Measurements from ENCODE around the gene HTRA3. TPM values are rescaled to one million over a fixed set of nuclear protein-coding genes. Genes with fewer than 3 reads are reported as not detected.

Gene HTRA3
- total RNA-seq, 4 donors from 2014 or later, result 56.1 to 82.2 (median 67.2) TPM

DNA sequence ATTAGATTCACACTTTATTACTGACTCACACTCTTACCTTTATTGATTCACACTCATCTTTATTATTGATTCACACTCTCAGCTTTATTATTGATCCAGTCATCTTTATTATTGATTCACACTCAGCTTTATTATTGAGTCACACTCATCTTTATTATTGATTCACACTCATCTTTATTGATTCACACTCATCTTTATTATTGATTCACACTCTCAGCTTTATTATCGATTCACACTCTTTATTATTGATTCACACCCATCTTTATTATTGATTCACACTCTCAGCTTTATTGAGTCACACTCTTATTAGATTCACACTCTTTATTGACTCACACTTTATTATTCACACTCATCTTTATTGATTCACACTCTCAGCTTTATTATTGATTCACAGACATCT lies 31.3 kb downstream of the HTRA3 start:
- Histone ChIP-seq H3K4me3 (no peak overlapping the region), H3K9me3 (no peaks in the 10 kb centered on the region), H3K27me3 (no peaks in the 10 kb centered on the region), H3K27ac (replicated peaks in 1 of 4) (no peak overlapping the region), H3K36me3 (peaks cover 0 to 27% (median 10%) of the 10 kb centered on the region in 4 donors), H3K4me1 (peaks cover 0 to 8% (median 5%) of the 10 kb centered on the region in 4 donors)
- DNase-seq (ENCODE audit: extremely low spot score), result no peak
- WGBS, result 94% methylated on average over 1 of the region's 1 CpG
- TF ChIP-seq EP300 (IDR thresholded peaks at IDR 0.05) (no peak), POLR2AphosphoS5 (IDR thresholded peaks at IDR 0.05) (no peak), POLR2A (IDR thresholded peaks at IDR 0.05; ENCODE audit: low read depth) (no peak)
- TF ChIP-seq, protein P1, sequence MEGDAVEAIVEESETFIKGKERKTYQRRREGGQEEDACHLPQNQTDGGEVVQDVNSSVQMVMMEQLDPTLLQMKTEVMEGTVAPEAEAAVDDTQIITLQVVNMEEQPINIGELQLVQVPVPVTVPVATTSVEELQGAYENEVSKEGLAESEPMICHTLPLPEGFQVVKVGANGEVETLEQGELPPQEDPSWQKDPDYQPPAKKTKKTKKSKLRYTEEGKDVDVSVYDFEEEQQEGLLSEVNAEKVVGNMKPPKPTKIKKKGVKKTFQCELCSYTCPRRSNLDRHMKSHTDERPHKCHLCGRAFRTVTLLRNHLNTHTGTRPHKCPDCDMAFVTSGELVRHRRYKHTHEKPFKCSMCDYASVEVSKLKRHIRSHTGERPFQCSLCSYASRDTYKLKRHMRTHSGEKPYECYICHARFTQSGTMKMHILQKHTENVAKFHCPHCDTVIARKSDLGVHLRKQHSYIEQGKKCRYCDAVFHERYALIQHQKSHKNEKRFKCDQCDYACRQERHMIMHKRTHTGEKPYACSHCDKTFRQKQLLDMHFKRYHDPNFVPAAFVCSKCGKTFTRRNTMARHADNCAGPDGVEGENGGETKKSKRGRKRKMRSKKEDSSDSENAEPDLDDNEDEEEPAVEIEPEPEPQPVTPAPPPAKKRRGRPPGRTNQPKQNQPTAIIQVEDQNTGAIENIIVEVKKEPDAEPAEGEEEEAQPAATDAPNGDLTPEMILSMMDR (IDR thresholded peaks at IDR 0.05), result no peak
- intact Hi-C loops (cut with DNase I), result no loop called here

DNA sequence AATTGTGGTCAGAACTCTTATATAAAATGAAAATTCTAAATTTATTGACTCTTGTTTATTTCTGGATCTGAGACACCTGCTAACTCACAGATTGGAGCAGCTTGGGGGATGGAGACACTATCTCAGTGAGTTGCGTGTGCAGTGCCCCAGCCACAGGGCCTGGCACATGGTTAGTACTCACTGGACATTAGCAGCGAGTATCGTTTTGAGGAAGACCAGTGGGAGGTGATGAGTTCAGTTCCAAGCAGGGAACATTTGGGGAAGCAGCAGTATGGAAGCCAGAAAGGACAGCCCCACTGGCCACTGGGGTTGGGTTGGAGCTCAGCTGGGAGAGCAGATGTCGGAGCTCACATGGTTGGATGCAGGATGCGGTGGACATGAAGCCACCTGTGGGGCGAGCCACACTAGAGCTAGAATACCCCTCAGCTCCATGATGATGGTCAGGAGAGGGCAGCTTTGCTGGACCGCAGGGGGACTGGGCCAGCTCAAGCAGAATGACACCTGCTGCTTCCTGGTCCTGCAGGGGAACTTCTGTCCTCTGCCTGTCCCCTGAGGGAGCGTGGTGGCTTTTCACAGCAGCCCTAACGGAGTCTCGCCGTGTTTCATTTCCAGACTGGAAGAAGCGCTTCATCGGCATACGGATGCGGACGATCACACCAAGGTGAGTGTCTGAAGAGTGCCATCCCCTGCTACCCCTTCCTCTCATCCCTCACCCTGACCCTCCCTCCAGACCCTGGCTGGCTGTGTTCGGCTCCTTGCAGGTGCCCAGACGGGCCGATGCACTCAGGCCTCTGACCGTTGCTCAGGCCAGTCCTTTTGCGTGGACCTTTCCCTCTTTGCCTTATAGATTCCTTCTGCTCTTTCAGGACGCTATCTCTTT lies 32.5 kb downstream of the HTRA3 start:
- WGBS, result 90% methylated on average over 19 of the region's 22 CpGs
- DNase-seq (ENCODE audit: extremely low spot score), result no peak
- H3K4me3 ChIP-seq, result no peak overlapping the region

DNA sequence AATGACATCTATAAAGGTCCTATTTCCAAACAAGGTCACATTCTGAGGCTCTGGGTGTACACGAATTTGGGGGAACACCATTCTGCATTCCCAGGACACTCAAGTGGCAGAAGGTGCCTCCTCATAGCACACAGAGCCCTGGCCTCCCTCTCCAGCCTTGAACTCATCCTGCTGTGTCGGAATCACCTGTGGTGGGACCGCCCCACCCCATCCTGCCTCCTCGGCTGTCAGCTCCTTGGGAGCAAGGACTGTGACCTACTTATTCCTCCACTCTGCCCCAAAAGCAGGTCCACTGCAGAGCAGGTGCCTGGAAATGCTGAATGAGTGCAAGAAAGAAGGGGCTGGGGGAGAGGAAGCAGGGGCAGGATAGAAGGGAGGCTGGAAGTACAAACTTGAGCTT lies 33.5 kb downstream of the HTRA3 start:
- DNase-seq (ENCODE audit: extremely low spot score), result no peak
- intact Hi-C loops (cut with DNase I), result no loop called here
- Histone ChIP-seq H3K9me3 (no peaks in the 10 kb centered on the region), H3K27ac (replicated peaks in 1 of 4) (peak overlapping the region in 1 of 4 donors; percentile 5), H3K36me3 (peaks cover 0 to 9% (median 4%) of the 10 kb centered on the region in 4 donors), H3K27me3 (no peaks in the 10 kb centered on the region), H3K4me3 (no peak overlapping the region), H3K4me1 (peaks cover 16 to 30% (median 22%) of the 10 kb centered on the region in 4 donors)
- 89% methylated on average over 4 of the region's 4 CpGs for WGBS
- TF ChIP-seq POLR2A (IDR thresholded peaks at IDR 0.05; ENCODE audit: low read depth), result no peak
- TF ChIP-seq POLR2AphosphoS5 (IDR thresholded peaks at IDR 0.05), result no peak
- TF ChIP-seq EP300 (IDR thresholded peaks at IDR 0.05), result no peak
- TF ChIP-seq, protein P1 (IDR thresholded peaks at IDR 0.05), result no peak

More for the DNA sequence above, 32.5 kb downstream of the HTRA3 start:
- no peaks in the 10 kb centered on the region for H3K9me3 ChIP-seq
- H3K27me3 ChIP-seq, result no peaks in the 10 kb centered on the region
- intact Hi-C loops (cut with DNase I), result no loop called here
- peaks cover 13 to 21% (median 17%) of the 10 kb centered on the region in 4 donors for H3K4me1 ChIP-seq
- peaks cover 0 to 16% (median 5%) of the 10 kb centered on the region in 4 donors for H3K36me3 ChIP-seq
- TF ChIP-seq POLR2AphosphoS5 (IDR thresholded peaks at IDR 0.05) (no peak), POLR2A (IDR thresholded peaks at IDR 0.05; ENCODE audit: low read depth) (no peak), EP300 (IDR thresholded peaks at IDR 0.05) (no peak)
- TF ChIP-seq, protein P1 (IDR thresholded peaks at IDR 0.05), result no peak
- no peak overlapping the region for H3K27ac ChIP-seq (replicated peaks in 1 of 4)

GRCh38 chr4:8303485-8304281 lies 34.1 kb downstream of the HTRA3 start:
- H3K9me3 ChIP-seq, result no peaks in the 10 kb centered on the region
- DNase-seq (ENCODE audit: extremely low spot score), result no peak
- H3K27me3 ChIP-seq, result no peaks in the 10 kb centered on the region
- H3K4me1 ChIP-seq, result peaks cover 16 to 36% (median 25%) of the 10 kb centered on the region in 4 donors
- H3K4me3 ChIP-seq, result no peak overlapping the region
- peak overlapping the region in 2 of 4 donors; percentile 23 to 42 for H3K27ac ChIP-seq (replicated peaks in 1 of 4)
- H3K36me3 ChIP-seq, result peaks cover 0 to 9% (median 4%) of the 10 kb centered on the region in 4 donors
- TF ChIP-seq EP300 (IDR thresholded peaks at IDR 0.05) (no peak), POLR2AphosphoS5 (IDR thresholded peaks at IDR 0.05) (peak in 1 of 2 donors; percentile 44)
- intact Hi-C loops (cut with DNase I), result no loop called here
- 77% methylated on average over 13 of the region's 13 CpGs for WGBS

Measured in esophagus muscularis mucosa (tissue), 4 donors.